ENCODE data around the gene DAG1. TPM values are rescaled to one million over a fixed set of nuclear protein-coding genes. Genes with fewer than 3 reads are reported as not detected.

DAG1 gene
- polyA plus RNA-seq, 1 experiment, result 29.5 TPM

DNA sequence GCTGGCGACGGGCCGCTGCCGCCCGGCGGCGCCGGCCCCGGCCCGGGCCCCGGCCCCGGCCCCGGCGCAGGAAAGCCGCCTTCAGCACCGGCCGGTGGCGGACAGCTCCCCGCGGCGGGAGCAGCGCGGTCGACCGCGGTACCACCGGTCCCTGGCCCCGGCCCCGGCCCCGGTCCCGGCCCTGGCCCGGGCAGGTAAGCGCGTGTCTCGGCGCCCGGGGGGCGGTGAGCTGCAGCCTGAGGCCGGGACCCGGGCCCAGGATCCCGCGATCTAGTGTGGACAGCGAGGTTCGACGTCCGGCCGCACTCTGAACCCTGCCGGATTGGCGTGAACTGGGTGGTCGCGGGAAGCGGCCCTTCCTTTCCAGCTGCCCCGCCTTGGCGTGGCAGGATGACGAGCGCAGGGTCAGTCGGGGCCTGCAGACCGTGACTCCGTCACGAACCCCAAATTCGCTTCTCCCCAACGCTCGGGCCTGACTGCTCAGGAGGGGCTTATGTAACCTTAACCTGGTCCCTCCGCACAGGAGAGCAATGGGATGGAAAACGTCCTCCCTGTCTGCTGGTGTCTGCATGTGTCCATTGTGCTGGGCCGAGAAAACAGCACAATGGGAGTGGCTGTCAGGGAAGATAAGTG is 84.7 kb downstream of the DAG1 start:
- peak overlapping the region; percentile 80 for H3K4me3 ChIP-seq (ENCODE audit: low read depth, low read length)
- no peak overlapping the region for H3K27ac ChIP-seq (ENCODE audit: low read depth, low read length)
- H3K27me3 ChIP-seq (ENCODE audit: control insufficient read depth, insufficient read depth, low read length), result peaks cover 18% of the 10 kb centered on the region
- ChIA-PET CTCF (interaction anchor here (3.8 kb wide), 1 partner anchor 15 kb away, joined by 22 read pairs; no protein-coding TSS in a partner anchor), POLR2A (interaction anchor here (0.5 kb wide), 1 partner anchor 27 kb away, joined by 3 read pairs; no protein-coding TSS in a partner anchor)
- TF ChIP-seq, protein P1, sequence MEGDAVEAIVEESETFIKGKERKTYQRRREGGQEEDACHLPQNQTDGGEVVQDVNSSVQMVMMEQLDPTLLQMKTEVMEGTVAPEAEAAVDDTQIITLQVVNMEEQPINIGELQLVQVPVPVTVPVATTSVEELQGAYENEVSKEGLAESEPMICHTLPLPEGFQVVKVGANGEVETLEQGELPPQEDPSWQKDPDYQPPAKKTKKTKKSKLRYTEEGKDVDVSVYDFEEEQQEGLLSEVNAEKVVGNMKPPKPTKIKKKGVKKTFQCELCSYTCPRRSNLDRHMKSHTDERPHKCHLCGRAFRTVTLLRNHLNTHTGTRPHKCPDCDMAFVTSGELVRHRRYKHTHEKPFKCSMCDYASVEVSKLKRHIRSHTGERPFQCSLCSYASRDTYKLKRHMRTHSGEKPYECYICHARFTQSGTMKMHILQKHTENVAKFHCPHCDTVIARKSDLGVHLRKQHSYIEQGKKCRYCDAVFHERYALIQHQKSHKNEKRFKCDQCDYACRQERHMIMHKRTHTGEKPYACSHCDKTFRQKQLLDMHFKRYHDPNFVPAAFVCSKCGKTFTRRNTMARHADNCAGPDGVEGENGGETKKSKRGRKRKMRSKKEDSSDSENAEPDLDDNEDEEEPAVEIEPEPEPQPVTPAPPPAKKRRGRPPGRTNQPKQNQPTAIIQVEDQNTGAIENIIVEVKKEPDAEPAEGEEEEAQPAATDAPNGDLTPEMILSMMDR (IDR thresholded peaks at IDR 0.05; ENCODE audit: low read depth, low read length), result no peak
- no peaks in the 10 kb centered on the region for H3K9me3 ChIP-seq (ENCODE audit: control insufficient read depth, insufficient read depth, low read length)
- DNase-seq (ENCODE audit: low read depth, low spot score), result no peak

DNA sequence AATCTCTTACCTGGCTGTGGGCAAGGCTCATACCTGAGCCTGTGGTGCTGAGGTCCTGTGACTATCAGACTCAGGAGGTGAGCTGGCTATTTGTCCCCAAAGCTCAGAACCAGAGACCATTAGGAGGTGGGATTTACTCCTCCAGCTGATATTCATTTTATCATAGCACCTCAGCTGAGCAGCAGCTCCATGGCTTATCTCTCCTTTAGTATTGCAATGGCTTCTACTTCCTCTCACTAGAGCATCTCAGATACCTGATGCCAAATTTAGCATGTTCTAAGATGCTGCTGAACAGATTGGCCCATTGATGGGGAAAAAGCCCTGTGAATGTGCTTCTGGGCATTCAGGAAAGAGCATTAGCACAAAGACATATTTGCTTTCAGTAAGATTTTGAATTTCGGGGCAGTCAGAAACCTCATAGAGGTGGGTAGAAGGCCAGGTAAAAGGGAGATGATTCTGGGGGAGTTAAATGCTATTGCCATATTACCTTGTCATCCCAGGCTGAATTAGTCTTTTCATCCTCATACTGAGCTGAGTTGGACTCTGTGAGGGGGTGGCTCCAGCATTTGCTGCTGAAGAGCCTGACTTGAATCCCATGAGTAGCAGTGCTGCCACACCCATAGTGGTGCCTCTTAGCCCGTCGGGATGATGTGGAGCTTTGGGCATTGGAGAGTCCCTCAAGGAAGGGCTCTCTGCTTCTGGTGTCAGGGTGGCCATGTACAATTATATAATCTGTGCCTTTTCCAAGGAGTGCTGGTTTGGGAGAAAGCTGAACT is 86.6 kb downstream of the DAG1 start:
- no peak overlapping the region for H3K4me3 ChIP-seq (ENCODE audit: low read depth, low read length)
- POLR2A ChIA-PET, result no interaction called here
- TF ChIP-seq, protein P1 (IDR thresholded peaks at IDR 0.05; ENCODE audit: low read depth, low read length), result no peak
- H3K27ac ChIP-seq (ENCODE audit: low read depth, low read length), result no peak overlapping the region
- H3K9me3 ChIP-seq (ENCODE audit: control insufficient read depth, insufficient read depth, low read length), result no peaks in the 10 kb centered on the region
- CTCF ChIA-PET, result interaction anchor here (1.0 to 1.8 kb wide), 2 partner anchors 17 to 121 kb away, joined by 6 read pairs; no protein-coding TSS in a partner anchor
- DNase-seq (ENCODE audit: low read depth, low spot score), result no peak
- peaks cover 22% of the 10 kb centered on the region for H3K27me3 ChIP-seq (ENCODE audit: control insufficient read depth, insufficient read depth, low read length)

DNA sequence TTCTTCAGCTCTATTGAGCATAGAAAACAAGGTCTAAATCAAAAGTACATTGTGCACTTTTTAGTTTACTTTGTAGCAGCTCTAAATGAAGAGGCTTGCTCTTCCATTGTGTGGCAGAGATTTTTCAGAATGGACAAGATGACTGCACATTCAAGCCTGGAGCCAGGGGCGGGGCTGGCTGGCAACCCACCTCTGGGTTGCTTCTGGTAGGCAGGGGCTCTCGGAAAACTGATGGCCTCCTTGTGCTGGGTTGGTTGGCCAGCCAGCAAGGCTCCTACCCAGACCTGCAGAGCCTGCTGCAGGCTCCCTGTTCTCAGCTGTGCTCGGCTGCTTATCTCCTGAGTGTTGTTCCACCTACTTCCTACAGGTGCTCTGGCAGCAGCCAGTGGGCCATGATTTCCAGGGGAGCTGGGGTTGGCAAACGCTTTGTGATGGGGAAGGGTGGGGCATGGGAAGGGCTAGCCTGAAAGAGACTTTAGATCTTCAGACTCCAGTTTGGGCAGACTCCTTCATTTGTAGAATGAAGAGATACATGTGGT is 93.0 kb downstream of the DAG1 start:
- POLR2A ChIA-PET, result no interaction called here
- no peaks in the 10 kb centered on the region for H3K9me3 ChIP-seq (ENCODE audit: control insufficient read depth, insufficient read depth, low read length)
- CTCF ChIA-PET, result interaction anchor here (0.5 kb wide), 1 partner anchor 240 kb away, joined by 3 read pairs; the partner anchor contains the start of gene INKA1

DNA sequence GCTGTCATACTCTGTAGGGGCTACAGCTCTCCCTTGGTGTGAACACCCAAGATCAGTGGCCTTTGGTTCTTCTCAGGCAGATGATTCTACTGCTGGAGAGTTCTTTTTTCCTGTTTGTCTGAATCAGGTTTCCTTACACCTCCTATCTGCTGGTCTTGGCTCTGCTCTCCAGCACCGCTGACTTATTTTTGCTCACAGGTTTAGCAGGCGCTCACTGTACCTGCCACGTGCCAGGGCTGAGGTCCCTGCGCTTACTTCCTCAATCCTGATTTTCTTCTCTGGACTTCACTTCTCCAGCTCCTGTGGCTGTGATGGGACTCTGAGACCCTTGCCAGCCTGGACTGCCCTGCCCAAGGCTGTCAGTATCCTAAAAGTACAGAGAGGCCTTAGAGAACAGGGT is 93.7 kb downstream of the DAG1 start:
- Histone ChIP-seq H3K9me3 (ENCODE audit: control insufficient read depth, insufficient read depth, low read length) (no peaks in the 10 kb centered on the region), H3K27ac (ENCODE audit: low read depth, low read length) (no peak overlapping the region), H3K4me3 (ENCODE audit: low read depth, low read length) (no peak overlapping the region), H3K27me3 (ENCODE audit: control insufficient read depth, insufficient read depth, low read length) (peaks cover 9% of the 10 kb centered on the region)
- CTCF ChIA-PET, result no interaction called here
- TF ChIP-seq, protein P1 (IDR thresholded peaks at IDR 0.05; ENCODE audit: low read depth, low read length), result no peak
- POLR2A ChIA-PET, result no interaction called here
- DNase-seq (ENCODE audit: low read depth, low spot score), result no peak

More for the DNA sequence above, 93.0 kb downstream of the DAG1 start:
- TF ChIP-seq, protein P1 (IDR thresholded peaks at IDR 0.05; ENCODE audit: low read depth, low read length), result peak; percentile 2; the same call in 1 of the 2 replicates
- peaks cover 9% of the 10 kb centered on the region for H3K27me3 ChIP-seq (ENCODE audit: control insufficient read depth, insufficient read depth, low read length)
- no peak overlapping the region for H3K27ac ChIP-seq (ENCODE audit: low read depth, low read length)
- H3K4me3 ChIP-seq (ENCODE audit: low read depth, low read length), result no peak overlapping the region
- DNase-seq (ENCODE audit: low read depth, low spot score), result no peak

All from AG04450 (cell line).